Medulla oblongata (tissue), 1 donor: ENCODE measurements around the gene GRAMD4.
"Not testable (repeated sequence)": the region's sequence is repeated elsewhere in the genome, so short reads cannot be mapped to it uniquely, and the experiment has no call there.

ENCODE experiments used
- DNase-seq: peaks from one replicate; pipeline ENCODE4 v3.0.0-alpha.2; 2015; ENCODE audit errors: extremely low spot score

GRAMD4 gene

DNA sequence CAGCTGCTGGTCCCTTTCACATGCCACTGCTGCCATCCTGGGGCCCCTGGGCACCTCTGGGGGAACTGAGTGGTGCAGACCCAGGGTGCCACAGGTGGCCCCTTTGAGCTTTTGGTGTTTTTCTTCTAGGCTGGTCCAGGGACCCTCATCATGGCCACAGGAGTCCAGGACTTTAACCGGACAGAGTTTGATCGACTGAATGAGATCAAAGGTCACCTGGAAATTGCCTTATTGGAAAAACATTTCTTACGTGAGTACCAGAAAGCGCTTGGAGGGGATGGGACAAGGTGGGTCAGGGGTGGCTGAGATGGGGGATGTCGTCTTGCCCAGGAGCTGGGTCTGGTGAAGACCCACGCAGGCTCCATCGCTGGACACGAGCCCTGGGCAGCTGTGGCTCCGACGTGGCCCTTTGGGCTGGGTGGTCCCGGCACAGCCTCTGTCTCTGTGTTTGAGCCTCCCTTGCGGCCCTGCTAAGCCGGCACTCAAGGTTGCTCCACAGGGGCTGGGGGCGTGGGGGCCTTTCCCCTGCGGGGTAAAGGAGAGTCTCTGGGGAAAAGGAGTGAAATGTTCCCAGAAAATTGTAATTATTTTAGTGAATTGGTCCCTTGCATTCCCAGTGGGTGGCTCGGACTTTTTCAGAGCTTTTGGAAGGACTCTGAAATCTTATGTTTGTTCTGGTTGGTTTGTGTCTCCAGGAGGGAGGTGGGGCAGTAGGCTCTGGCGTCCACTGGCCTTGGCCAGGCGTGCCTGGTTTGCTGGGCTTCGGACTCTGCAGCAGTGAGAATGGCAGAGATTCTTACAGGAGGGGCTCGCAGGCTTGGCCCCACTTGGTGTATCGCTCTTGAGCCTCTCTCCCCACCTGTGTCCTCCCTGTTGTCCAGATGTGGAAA lies 17.8 kb downstream of the GRAMD4 start:
- no peak for DNase-seq

GRCh38 chr22:46638601-46639431 lies 18.6 kb downstream of the GRAMD4 start:
- no peak for DNase-seq

DNA sequence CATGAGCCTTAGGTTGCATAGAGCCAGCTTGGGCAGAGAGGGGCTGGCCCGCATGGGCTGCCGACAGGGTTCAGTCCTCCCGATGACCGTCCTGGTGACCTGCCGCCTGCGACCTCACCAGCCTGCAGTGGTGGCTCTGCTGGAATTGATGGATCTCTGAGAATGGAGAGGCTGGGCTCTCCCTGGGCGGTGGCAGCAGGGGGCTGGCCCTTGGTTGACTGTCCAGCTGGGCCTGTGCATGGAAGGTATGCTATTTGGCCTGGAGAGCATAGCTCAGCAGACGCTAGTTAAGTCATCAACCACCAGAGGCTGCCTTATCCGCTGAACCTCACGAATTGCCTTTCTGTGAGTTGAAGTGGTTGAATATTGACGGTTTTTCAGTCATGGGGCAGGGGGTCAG lies 19.7 kb downstream of the GRAMD4 start:
- DNase-seq, result no peak

DNA sequence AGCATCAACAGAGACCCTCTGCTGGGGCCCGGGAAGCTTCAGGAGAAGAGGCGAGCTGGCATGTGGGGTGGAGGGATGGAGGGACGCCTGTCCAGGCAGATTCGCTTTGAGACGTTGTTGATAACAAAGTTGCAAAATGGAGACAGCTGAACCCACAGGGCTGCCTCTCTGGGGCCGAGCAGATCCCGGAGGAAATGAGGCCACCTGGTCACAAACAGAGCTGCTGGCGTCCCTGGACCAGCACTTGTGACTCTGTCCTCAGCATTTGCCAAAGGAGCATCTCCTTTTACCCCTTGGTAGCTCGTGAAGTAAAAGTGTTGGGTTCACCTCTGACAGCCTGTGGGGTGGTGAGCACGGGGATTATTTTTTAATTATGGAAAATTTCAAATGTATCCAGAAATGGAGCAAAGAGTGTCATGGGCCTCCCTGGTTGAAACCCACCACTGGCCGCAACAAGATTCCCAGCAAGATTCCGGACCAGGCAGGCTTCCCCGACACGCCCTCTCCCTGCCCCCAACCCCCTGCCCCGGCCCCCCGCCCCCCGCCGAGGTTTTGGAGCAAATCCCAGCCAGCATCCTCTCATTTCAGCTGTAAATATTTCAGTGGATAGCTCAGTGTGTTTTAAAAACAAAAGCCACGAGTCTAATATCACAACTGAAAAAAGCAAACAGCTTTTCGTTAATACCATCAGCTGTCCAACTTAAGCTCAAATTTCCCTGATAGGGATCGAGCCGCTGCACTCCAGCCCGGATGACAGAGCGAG lies 20.3 kb downstream of the GRAMD4 start:
- DNase-seq, result no peak

GRCh38 chr22:46641811-46642266 lies 21.7 kb downstream of the GRAMD4 start:
- no peak for DNase-seq

DNA sequence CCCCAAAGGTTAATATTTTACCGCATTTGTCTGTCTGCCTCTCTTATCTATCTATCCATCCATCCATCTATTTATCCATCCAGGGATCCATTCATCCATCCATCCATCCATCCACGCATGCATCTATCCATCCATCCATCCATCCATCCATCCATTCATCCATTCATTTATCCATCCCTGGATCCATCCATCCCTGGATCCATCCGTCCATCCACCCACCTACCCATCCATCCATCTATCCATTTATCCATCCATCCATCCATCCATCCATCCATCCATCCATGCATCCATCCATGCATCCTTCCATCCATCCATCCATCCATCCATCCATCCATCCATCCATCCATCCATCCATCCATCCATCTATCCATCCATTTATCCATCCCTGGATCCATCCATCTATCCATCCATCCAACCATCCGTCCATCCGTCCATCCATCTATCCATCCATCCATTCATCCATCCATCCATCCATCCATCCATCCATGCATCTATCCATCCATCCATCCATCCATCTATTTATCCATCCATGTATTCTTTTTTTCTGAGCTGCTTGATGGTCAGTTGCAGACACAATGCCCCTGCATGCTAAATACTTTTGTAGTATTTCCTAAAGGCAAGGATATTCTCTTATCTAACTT lies 22.8 kb downstream of the GRAMD4 start:
- DNase-seq, result not testable (repeated sequence)

DNA sequence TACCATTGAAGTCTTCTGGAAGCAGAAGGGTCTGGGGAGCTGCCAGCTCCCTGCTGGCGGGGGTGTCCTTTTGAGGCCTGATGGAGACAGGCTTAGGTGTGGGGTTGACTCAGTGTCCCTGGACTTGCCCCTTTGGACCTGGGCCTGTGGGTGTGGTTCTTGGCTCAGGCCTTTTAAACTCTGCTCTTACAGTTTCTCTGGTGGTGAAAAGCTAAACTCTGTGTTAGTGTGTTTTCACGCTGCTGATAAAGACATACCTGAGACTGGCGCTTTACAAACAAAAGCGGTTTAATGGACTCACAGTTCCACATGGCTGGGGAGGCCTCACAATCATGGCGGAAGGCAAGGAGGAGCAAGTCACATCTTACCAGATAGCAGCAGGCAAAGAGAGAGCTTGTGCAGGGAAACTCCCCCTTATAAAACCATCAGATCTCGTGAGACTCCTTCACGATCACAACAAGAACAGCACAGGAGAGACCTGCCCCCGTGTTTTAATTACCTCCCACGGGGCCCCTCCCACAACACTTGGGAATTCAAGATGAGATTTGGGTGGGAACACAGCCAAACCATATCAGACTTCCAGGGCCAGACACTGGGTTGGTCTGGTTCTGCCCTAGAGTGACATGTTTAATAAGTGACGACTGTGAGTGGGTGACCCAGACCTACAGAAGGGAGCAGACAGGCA lies 26.5 kb downstream of the GRAMD4 start:
- DNase-seq, result no peak

DNA sequence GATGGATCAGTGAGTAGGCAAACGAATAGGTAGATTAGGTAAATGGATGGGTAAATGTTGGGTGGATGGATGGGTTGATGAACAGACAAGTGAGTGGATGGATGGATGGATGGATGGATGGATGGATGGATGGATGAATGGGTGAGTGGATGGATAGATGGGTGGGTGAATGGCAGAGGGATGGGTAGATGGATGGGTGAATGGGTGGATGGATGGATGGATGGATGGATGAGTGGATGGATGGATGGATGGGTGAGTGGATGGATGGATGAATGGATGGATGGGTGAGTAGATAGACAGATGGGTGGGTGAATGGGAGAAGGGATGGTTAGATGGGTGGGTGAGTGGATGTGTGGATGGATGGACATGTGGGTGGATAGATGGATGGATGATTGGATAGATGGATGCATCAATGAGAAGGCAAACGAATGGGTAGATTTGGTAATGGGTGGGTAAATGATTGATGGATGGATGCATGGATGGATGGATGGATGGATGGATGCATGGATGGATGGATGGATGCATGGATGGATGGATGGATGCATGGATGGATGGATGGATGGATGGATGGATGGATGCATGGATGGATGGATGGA lies 28.1 kb downstream of the GRAMD4 start:
- not testable (repeated sequence) for DNase-seq

- no peak for DNase-seq
Measured at GRCh38 chr22:46649141-46650077, 29.2 kb downstream of the GRAMD4 start.

- DNase-seq, result no peak
Measured at GRCh38 chr22:46650078-46650810, 30.1 kb downstream of the GRAMD4 start.

- DNase-seq, result no peak
Measured at GRCh38 chr22:46651316-46651715, 31.1 kb downstream of the GRAMD4 start.

- no peak for DNase-seq
Measured at GRCh38 chr22:46652081-46652846, 32.1 kb downstream of the GRAMD4 start.

- DNase-seq, result no peak
Measured at GRCh38 chr22:46652847-46653331, 32.7 kb downstream of the GRAMD4 start.

DNA sequence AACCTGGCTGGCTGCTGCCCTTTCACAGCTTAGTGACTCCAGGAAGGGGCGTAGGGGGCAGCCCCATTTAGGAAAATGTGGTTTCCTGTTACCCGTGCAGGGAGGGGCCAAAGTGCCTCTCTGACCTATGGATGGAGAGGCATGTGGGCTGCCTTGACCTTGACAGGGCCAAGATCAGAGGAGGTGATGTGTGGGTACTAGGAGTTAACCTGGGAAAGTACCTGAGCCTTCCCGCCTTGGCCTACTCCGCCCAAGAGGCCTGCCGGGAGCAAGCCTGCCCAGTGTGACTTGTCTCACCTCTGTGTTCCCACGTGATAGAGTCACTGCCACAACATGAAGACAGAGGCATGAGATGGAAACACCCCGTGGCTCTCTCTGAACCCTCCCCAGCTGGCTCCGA lies 33.4 kb downstream of the GRAMD4 start:
- no peak for DNase-seq

GRCh38 chr22:46654426-46654825 lies 34.2 kb downstream of the GRAMD4 start:
- DNase-seq, result no peak

GRCh38 chr22:46654927-46655595 lies 34.9 kb downstream of the GRAMD4 start:
- DNase-seq, result no peak
